Measurements from ENCODE around the gene DLD. TPM values are rescaled to one million over a fixed set of nuclear protein-coding genes. Genes with fewer than 3 reads are reported as not detected.

The DLD gene
- total and polyA plus RNA-seq, 2 of the 8 experiments (the other 6 are each of a cell fraction or from before 2014, with no cell fraction given): 63.7 to 88.5 TPM

- no peak overlapping the region for H3K9ac ChIP-seq (replicated peaks in 1 of 4; ENCODE audit: extremely low read depth in 1 of 4, low read depth in 3 of 4, low read length in 3 of 4)
- no peak for TF ChIP-seq SIRT6 (IDR thresholded peaks at IDR 0.05; ENCODE audit: low read length)
- no peak for TF ChIP-seq GTF2F1 (IDR thresholded peaks at IDR 0.05; ENCODE audit: borderline replicate concordance, low read depth, low read length)
- TF ChIP-seq, protein P1, sequence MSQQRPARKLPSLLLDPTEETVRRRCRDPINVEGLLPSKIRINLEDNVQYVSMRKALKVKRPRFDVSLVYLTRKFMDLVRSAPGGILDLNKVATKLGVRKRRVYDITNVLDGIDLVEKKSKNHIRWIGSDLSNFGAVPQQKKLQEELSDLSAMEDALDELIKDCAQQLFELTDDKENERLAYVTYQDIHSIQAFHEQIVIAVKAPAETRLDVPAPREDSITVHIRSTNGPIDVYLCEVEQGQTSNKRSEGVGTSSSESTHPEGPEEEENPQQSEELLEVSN (IDR thresholded peaks at IDR 0.05): no peak
- TF ChIP-seq POLR2A (IDR thresholded peaks at IDR 0.05; ENCODE audit: control extremely low read depth in 1 of 2, low read depth in 2 of 2, low read length in 2 of 2): no peak
- TF ChIP-seq ASH2L (IDR thresholded peaks at IDR 0.05; ENCODE audit: low read length): no peak
Measured at GRCh38 chr7:107889992-107890391, 991 bp upstream of the DLD start.

More at GRCh38 chr7:107889992-107890391, 991 bp upstream of the DLD start:
- no peak overlapping the region for H4K8ac ChIP-seq (ENCODE audit: extremely low read depth, insufficient read depth, low read length)
- H2BK5ac ChIP-seq (ENCODE audit: low read depth, low read length): no peak overlapping the region
- peaks cover 1 to 3% of the 10 kb centered on the region in 2 experiments for H4K20me1 ChIP-seq (replicated peaks in 1 of 2; ENCODE audit: control insufficient read depth in 1 of 2, insufficient read depth in 2 of 2, low read length in 2 of 2)
- H3K36me3 ChIP-seq (ENCODE audit: control insufficient read depth in 2 of 4, insufficient read depth in 4 of 4, low read length in 3 of 4): peaks cover 0 to 17% (median 8%) of the 10 kb centered on the region in 4 experiments; a peak in 4 of 8 replicates
- no peak overlapping the region for H3K27ac ChIP-seq (ENCODE audit: low read depth, low read length)
- no peak overlapping the region for H2BK12ac ChIP-seq (ENCODE audit: low read depth, low read length)
- no peak overlapping the region for H3K18ac ChIP-seq (ENCODE audit: extremely low read depth, low read length)
- ChIA-PET CTCF (ENCODE audit: partially characterized antibody) (interaction anchor here (0.6 to 3.8 kb wide), 7 partner anchors 7 to 255 kb away, joined by 3 to 31 read pairs (median 3); no protein-coding TSS in a partner anchor), POLR2A (ENCODE audit: partially characterized antibody) (no interaction called here)
- H3K27me3 ChIP-seq (replicated peaks in 1 of 4; ENCODE audit: control insufficient read depth in 3 of 4, extremely low read depth in 1 of 4, insufficient read depth in 3 of 4, low read length in 3 of 4): no peaks in the 10 kb centered on the region
- H4K5ac ChIP-seq (ENCODE audit: insufficient read length, low read depth, low read length): no peak overlapping the region
- no peak overlapping the region for H2BK15ac ChIP-seq (ENCODE audit: low read length)
- peaks cover 5% of the 10 kb centered on the region; the same call in 1 of the 2 replicates for H3K23me2 ChIP-seq (ENCODE audit: low read depth, low read length)
- 72% methylated on average over 3 of the region's 3 CpGs; no CpG with 5 or more reads in 1 of the 2 experiments for WGBS, 2 experiments (ENCODE audit: extremely low coverage in 1 of 2, insufficient coverage in 1 of 2, insufficient read length in 1 of 2, insufficient replicate concordance in 2 of 2, low coverage in 1 of 2, low lambda C conversion rate in 2 of 2, missing lambda C conversion rate in 1 of 2)
- H4K91ac ChIP-seq (replicated peaks; ENCODE audit: insufficient read length, low read length): no peak overlapping the region
- DNase-seq (ENCODE audit: low read depth in 1 of 2, low spot score in 2 of 2): no peak
- no peak overlapping the region for H2BK120ac ChIP-seq (replicated peaks; ENCODE audit: low read depth, low read length)
- no peak overlapping the region for H3K14ac ChIP-seq (ENCODE audit: insufficient read length)
- no peak overlapping the region for H3K56ac ChIP-seq (replicated peaks; ENCODE audit: insufficient read length, low read depth, low read length)
- H3K79me2 ChIP-seq (ENCODE audit: control insufficient read depth in 1 of 2, insufficient read depth in 2 of 2, low read length in 2 of 2): peaks cover 2 to 35% of the 10 kb centered on the region in 2 experiments; a peak in 3 of 4 replicates
- H2BK20ac ChIP-seq (ENCODE audit: low read length): no peak overlapping the region
- H2AFZ ChIP-seq (ENCODE audit: low read length): no peak overlapping the region; the same call in 1 of the 2 replicates
- no peak overlapping the region for H3K23ac ChIP-seq (ENCODE audit: insufficient read length)
- H2AK5ac ChIP-seq (ENCODE audit: low read depth, low read length): no peak overlapping the region
- peaks cover 0 to 3% of the 10 kb centered on the region in 2 experiments; a peak in 1 of 4 replicates for H3K9me3 ChIP-seq (ENCODE audit: insufficient read depth in 2 of 2, low read depth in 1 of 2, low read length in 1 of 2)
- peak overlapping the region in 1 of 2 experiments; percentile 70; a peak in 1 of 4 replicates for H3K4me2 ChIP-seq (ENCODE audit: insufficient read depth in 1 of 2, low read depth in 2 of 2, low read length in 2 of 2)
- H3K4me3 ChIP-seq (ENCODE audit: extremely low read depth in 1 of 4, insufficient read depth in 2 of 4, low read depth in 3 of 4, low read length in 4 of 4): no peak overlapping the region
- no peak for FAIRE-seq
- H3K4me1 ChIP-seq (replicated peaks in 1 of 4; ENCODE audit: control insufficient read depth in 3 of 4, insufficient read depth in 4 of 4, low read length in 3 of 4): peaks cover 0 to 6% (median 3%) of the 10 kb centered on the region in 4 experiments; a peak in 1 of 7 replicates
- H3K79me1 ChIP-seq (ENCODE audit: low read depth, low read length): no peaks in the 10 kb centered on the region; the same call in 1 of the 2 replicates
- H3K4ac ChIP-seq (replicated peaks; ENCODE audit: insufficient read length, low read depth, low read length): no peak overlapping the region

All from H1 (cell line).